Right forelimb (tissue), 1 donor: ENCODE measurements around the gene DDAH1.
A peak's percentile ranks its signal among the peaks of the same experiment; 100 is the strongest.

Source experiments
- DNase-seq: peaks from one replicate; pipeline ENCODE4 v3.0.0-alpha.2; 2018

Gene DDAH1

GRCh38 chr1:85386068-85386722, 78.8 kb downstream of the DDAH1 start:
- DNase-seq = no peak

GRCh38 chr1:85379203-85380136, 85.5 kb downstream of the DDAH1 start:
- no peak for DNase-seq

DNA sequence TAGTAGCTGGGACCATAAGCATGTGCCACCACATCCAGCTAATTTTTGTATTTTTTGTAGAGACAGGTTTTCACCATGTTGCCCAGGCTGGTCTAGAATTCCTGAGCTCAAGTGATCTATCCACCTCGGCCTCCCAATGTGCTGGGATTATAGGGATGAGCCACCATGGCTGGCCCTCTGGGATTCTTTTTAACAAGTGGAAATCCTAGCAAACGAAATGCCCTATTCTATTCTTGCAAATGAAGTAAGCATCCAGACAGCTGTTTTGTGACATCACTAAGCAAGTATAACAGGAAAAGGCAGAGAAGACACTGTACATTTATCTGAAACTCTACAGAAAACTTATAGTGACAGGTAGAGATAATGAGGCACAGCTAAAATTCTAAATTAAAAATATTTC, 86.4 kb downstream of the DDAH1 start:
- no peak for DNase-seq

DNA sequence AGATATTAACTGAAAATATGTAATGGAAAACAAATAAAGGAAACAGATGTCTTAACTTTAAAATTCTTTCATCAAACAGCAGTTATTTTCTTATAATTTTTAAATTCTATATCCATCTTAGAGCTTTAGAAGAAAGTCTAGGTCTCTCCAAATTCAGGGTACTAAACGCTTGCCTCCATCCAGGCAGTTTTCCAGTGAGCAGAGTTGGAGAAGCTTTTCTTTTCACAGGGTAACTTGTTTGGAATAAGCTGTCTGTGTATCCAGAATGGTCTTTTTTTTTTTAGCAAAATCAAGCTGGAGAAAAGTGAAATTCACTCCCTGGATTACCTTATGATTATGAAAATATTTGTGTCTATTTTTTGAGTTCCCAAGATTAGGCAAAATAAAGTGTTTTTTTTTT, 88.6 kb downstream of the DDAH1 start:
- DNase-seq = no peak

- DNase-seq = no peak
These were observed 89.5 kb downstream of the DDAH1 start for GRCh38 chr1:85375493-85375892.

DNA sequence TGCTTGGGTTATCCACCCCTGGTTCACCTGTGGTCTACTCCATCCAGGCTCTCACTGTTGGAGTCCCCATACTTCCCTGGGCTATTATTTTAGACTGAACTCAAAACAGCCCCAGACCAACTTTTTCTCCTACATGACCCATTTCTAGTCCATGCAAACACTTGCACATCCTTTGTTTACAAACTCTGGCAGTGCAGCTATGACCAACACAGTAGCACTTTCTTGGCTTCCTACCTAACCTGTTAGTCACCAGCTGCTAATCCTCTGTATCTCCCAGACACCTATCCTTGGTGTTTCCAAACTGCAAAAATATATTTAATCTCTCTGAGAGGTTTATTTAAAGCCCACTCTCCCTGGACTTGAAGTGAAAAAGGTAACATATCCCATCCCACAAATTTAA, 90.8 kb downstream of the DDAH1 start:
- DNase-seq = no peak

- DNase-seq = no peak
These were observed 91.6 kb downstream of the DDAH1 start for GRCh38 chr1:85373378-85373708.

DNA sequence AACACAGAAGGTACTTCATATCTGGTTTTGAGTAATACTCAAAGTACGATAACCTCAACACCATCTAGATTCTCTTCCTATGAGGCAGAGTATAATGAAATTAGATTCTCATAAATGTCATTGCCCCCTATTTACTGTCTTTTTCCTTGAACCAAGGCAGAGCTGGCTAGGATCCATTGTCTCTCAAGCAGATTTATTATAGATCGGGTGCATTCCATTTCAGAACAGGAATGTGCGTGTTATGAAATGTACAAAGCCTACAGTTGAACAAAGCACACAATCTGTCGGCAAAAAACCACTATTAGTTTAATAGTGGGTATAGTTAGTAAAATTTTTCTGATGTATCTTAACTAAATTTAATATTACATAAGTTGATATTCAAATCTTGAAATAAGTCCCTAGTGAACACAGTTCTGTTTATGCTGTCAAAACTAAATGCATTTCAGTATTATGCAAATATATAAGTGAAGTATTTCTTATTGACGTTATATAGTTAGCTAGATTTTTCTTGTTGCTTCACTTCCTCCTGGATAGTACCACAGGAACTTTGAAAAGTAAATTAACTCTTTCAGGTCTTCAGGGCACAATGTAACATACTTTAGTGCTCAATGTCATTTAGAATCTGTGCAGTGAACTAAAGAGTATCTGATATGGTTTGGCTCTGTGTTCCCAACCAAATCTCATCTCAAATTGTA, 92.1 kb downstream of the DDAH1 start:
- DNase-seq = no peak

DNA sequence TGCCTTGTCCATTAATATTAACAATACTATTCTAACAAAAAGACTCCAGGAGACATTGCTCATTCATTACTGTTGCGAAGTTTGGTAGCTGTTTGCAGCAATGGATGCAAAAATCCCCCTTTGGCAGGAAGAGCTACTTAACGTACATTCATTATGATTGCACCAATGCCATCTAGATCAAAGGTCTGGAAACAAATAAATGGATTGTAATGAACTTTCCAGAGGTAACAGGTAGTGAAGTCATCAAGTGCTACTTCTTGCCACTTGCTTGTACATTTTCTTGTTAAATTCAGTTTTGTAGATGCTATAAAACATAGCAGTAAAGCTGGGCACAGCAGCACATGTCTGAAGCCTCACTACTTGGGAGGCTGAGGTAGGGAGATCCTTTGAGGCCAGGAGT, 93.9 kb downstream of the DDAH1 start:
- DNase-seq = no peak

GRCh38 chr1:85368073-85368770, 96.7 kb downstream of the DDAH1 start:
- no peak for DNase-seq

- no peak for DNase-seq
These were observed 98.4 kb downstream of the DDAH1 start for GRCh38 chr1:85366391-85367170.

DNA sequence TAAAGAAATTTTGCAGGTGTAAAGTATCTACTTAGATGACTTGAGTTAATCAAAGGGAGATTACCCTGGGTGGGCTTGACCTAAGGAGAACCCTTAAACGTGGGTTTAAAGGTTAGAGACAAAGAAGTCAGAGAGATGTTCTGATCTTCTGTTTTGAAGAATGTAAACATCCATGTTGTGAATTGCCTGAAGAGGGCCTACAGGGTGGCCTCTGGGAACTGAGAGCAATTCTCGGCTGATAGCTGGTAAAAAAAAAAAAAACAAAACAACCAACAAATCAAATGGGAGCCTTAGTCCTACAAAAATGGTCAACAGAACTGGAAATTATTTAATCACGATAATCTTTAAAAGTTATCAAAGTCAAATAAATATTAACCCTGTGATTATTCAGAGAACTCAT, 99.1 kb downstream of the DDAH1 start:
- no peak for DNase-seq

DNA sequence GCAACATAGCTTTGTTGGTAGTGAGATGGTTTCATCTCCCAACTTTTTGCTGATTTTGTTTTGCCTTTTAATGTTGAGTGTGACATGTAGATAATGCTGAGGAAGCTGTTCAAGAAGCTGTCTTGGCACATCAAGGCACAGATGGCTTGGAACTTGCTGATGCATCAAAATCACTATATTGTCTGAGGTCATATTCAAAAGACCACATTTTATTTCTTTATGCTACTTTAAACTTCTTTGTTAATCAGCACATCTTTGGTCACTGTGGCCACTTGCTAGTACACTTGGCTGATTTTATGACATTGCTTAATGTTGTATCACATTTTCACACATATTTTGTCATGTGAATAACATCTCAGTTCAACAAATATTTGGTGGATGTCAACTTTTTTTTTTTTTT, 101.4 kb downstream of the DDAH1 start:
- no peak for DNase-seq

GRCh38 chr1:85363092-85363491, 101.9 kb downstream of the DDAH1 start:
- no peak for DNase-seq

DNA sequence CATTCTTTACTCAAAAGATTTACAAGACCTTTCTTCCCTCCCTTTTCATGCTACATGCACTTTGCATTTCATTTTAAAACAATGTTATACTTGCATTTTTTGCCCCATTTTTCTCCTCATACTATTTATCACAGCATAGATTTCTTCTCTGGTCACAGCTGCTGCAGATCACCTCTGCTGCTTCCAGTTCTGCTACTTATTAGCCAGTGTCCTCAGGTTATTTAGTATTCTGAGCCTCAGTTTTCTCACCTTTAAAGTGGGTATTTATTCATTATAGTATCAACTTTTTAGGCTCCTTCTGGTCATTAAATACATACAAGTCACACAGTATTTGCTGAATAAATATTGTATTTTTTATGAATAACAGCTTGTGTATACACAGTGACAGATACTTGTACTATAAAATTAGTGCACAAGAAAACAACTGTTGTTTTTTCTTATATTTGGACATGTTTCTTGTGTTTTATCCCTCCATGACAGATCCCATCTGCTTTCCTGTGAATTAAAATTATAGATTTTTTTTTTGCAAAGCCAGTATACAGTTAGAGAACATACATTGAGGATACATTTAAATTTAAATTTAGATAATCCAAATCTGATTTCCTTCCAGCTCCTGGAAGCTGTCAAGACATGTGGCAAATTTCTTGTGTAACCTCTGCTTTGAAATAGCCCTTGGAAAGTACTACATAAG, 103.2 kb downstream of the DDAH1 start:
- DNase-seq = no peak

DNA sequence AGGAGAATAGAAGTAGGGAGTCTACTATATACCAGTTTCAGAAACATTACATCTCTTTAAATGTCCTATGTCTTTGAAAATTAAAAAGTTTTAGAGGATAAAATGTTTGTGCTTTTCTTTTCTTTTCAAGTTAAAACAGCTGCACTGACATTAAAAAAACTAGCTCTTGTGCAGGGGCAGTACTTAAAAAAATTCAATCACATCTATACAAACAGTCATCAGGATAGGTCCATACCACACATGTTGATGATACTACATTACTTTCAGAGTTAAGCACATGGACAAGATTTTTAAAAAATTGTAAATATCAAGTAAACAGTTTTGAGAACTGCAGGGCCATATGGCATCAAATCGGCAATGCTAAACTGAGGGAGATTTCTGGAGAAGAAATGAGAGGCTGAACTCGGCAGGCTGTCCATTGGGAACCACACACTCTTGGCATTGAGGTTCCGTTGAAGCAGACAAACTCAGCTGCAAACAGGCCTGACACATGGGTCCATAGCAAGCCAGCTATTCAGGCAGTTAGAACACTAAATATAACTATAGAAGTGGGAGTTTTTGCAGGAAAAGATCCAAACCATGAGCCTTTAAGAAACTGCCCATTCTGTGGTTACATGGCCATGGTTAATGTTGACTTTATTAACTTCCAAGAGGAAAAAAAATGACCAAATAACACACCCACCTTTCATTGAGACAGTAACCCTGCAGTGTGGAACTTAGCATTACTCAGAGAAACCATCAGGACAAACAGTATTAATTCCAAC, 104.0 kb downstream of the DDAH1 start:
- DNase-seq = peak; percentile 68

DNA sequence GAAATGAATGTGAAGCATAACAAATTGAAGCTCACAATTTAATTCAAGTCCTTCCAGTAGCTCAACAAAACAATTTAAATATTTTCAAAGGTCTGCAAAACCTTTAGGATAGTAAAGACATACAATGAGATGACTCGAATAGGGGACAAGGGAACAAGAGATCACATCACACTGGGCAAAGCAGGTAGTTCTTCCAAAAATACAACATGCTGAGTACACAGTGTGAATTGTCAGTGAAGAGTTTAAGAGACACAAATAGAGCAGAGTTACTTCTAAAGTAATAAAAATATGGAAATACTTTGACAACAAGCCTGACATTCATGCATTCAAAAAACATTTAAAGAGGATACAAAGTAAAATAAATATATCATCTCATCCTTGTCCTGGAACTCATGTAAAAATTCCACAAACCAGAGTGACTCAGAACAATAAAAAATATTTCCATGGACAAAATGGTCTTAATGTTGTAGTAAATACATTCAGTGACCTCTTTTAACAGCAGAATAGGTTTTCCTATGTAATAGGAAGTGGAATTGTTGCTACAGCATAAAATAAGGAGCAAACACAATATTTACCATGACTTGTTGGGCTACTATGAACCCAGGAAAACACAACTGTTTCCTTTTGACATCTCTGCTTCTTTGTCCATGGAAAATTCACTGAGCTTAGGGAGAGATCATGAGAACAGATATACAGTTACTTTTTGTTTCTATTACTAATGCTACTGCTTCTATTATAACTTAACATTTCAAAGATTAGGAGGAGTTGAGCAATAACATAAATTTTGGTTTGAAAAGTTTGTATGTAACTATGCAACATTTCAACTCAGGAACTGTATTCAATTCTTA, 104.9 kb downstream of the DDAH1 start:
- no peak for DNase-seq

DNA sequence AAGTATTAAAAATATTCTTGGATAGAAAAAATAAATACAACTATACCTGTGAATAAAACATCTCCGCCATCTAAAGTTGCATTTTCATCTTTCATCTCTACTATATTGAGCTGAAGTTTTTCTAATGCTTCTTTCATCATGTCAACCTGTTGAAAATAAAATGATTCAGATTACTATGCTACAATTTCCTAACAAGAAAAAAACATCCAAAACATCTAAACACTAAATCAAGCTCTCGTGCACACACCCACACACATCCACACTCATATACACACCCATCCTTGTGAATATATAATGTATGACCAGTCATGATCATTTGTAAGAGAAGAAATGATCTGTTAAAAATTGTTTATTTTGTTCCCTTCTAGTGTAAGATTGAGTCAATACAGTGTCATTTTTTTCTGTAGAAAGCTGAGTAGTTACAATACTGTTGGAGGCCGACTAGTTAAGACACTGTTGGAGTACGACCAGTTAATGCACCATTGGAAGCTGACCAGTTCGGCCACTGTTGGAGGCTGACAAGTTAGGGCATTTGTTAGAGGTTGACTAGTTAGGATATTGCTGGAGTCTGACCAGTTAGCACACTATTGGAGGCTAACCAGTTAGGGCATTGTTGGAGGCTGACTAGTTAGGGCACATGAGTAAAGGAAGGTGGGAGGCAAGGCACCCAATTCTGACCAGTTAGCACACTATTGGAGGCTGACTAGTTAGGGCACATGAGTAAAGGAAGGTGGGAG, 106.1 kb downstream of the DDAH1 start:
- DNase-seq = no peak

GRCh38 chr1:85357817-85358216, 107.1 kb downstream of the DDAH1 start:
- no peak for DNase-seq
